HuH-7 (cell line): Measurements from ENCODE around the gene TMCO4.
"Not testable (repeated sequence)": the region's sequence is repeated elsewhere in the genome, so short reads cannot be mapped to it uniquely, and the experiment has no call there.

Experiments used
- DNase-seq: peaks from one replicate; pipeline ENCODE4 v3.0.0; 2011; ENCODE audit warnings: low spot score

The TMCO4 gene

GRCh38 chr1:19637606-19638005 lies 162.1 kb downstream of the TMCO4 start:
- DNase-seq: no peak

- DNase-seq: not testable (repeated sequence)
Measured at GRCh38 chr1:19636749-19637148, 163.0 kb downstream of the TMCO4 start.

DNA sequence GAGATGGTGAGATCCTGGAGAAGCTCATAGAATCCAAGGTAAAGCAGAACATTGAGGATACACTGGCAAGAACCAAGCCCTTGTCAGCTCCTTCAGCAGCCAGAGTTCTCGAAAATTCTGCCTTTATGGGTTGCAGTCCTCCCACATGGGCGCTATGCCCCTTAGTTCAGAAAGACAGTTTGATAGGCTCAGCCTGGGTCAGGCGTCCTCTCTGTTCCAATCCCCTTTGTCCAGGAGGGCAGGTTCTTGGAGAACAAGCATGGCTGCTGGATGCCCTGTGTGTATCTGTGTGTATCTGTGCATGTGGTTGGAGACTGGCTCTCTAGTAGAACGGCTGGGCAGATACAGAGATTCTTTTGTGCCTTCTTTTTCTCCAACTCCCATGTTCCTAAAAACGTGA lies 163.7 kb downstream of the TMCO4 start:
- DNase-seq: no peak

- no peak for DNase-seq
Measured at GRCh38 chr1:19635646-19636045, 164.1 kb downstream of the TMCO4 start.

DNA sequence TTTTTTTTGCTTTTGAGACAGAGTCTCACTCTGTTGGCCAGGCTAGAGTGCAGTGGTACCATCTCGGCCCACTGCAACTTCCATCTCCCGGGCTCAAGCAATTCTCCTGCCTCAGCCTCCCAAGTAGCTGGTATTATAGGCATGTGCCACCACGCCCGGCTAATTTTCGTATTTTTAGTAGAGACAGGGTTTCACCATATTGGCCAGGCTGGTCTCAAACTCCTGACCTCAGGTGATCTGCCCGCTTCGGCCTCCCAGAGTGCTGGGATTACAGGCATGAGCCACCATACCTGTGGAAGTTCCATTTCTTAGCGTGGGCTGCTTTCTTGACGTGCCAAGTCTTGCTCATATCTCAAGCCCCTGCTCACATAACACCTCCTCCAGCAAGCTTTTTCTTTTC lies 164.7 kb downstream of the TMCO4 start:
- not testable (repeated sequence) for DNase-seq

DNA sequence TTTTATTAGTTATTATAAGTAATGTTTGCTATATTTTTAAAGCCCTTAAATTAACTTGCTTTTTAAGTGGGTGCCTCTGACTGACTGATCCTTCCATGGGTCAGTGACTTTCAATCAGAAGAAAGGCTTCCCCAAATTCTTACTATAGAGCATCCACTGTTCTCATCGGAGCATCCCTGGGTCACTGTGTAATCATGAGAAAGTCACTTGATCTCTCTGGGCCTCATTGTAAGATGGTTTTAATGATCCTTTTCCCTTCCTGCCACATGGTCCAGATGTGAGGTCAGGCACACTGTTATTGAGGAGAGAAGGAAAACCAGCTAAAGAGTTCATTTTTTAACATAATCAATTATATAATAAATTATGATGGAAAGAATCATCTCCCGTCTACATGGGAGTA lies 166.6 kb downstream of the TMCO4 start:
- no peak for DNase-seq
